ENCODE measurements around the gene TBC1D4. TPM values are rescaled to one million over a fixed set of nuclear protein-coding genes. Genes with fewer than 3 reads are reported as not detected.

The TBC1D4 gene
- total RNA-seq, 4 donors from 2014 or later, result 14.2 to 32.0 (median 20.6) TPM

GRCh38 chr13:75495938-75496337 is 14.0 kb upstream of the TBC1D4 start:
- TF ChIP-seq CTCF (IDR thresholded peaks at IDR 0.05) (no peak), POLR2A (IDR thresholded peaks at IDR 0.05; ENCODE audit: low read depth) (no peak), EP300 (IDR thresholded peaks at IDR 0.05) (no peak), POLR2AphosphoS5 (IDR thresholded peaks at IDR 0.05) (no peak)
- Histone ChIP-seq H3K4me3 (no peak overlapping the region), H3K9me3 (no peaks in the 10 kb centered on the region), H3K27ac (replicated peaks in 1 of 4) (no peak overlapping the region), H3K36me3 (no peaks in the 10 kb centered on the region), H3K4me1 (no peaks in the 10 kb centered on the region), H3K27me3 (no peaks in the 10 kb centered on the region)
- intact Hi-C loops (cut with DNase I), result no loop called here
- WGBS, result 90% methylated on average over 5 of the region's 5 CpGs
- DNase-seq (ENCODE audit: extremely low spot score), result no peak

- no peak for DNase-seq (ENCODE audit: extremely low spot score)
- Histone ChIP-seq H3K27me3 (peaks cover 0 to 1% (median 0%) of the 10 kb centered on the region in 4 donors), H3K4me1 (no peaks in the 10 kb centered on the region), H3K9me3 (no peaks in the 10 kb centered on the region), H3K4me3 (no peak overlapping the region), H3K36me3 (no peaks in the 10 kb centered on the region), H3K27ac (replicated peaks in 1 of 4) (no peak overlapping the region)
- intact Hi-C loops (cut with DNase I), result no loop called here
- 79% methylated on average over 1 of the region's 1 CpG for WGBS
- TF ChIP-seq POLR2A (IDR thresholded peaks at IDR 0.05; ENCODE audit: low read depth) (no peak), EP300 (IDR thresholded peaks at IDR 0.05) (no peak), CTCF (IDR thresholded peaks at IDR 0.05) (no peak)
These were observed 12.5 kb upstream of the TBC1D4 start for GRCh38 chr13:75494491-75494890.

- Histone ChIP-seq H3K4me1 (no peaks in the 10 kb centered on the region), H3K27ac (replicated peaks in 1 of 4) (no peak overlapping the region), H3K9me3 (no peaks in the 10 kb centered on the region), H3K27me3 (peaks cover 0 to 10% (median 0%) of the 10 kb centered on the region in 4 donors), H3K36me3 (no peaks in the 10 kb centered on the region), H3K4me3 (no peak overlapping the region)
- TF ChIP-seq POLR2AphosphoS5 (IDR thresholded peaks at IDR 0.05), result no peak
- no peak for TF ChIP-seq CTCF (IDR thresholded peaks at IDR 0.05)
- no peak for TF ChIP-seq POLR2A (IDR thresholded peaks at IDR 0.05; ENCODE audit: low read depth)
- TF ChIP-seq EP300 (IDR thresholded peaks at IDR 0.05), result no peak
- DNase-seq (ENCODE audit: extremely low spot score), result no peak
- intact Hi-C loops (cut with DNase I), result no loop called here
These were observed 11.2 kb upstream of the TBC1D4 start for GRCh38 chr13:75493156-75493555.

GRCh38 chr13:75492389-75492788 is 10.4 kb upstream of the TBC1D4 start:
- intact Hi-C loops (cut with DNase I), result no loop called here
- Histone ChIP-seq H3K4me1 (no peaks in the 10 kb centered on the region), H3K27ac (replicated peaks in 1 of 4) (no peak overlapping the region), H3K36me3 (no peaks in the 10 kb centered on the region), H3K4me3 (no peak overlapping the region), H3K27me3 (peaks cover 0 to 10% (median 0%) of the 10 kb centered on the region in 4 donors), H3K9me3 (no peaks in the 10 kb centered on the region)
- no peak for DNase-seq (ENCODE audit: extremely low spot score)
- TF ChIP-seq POLR2A (IDR thresholded peaks at IDR 0.05; ENCODE audit: low read depth) (no peak), POLR2AphosphoS5 (IDR thresholded peaks at IDR 0.05) (no peak), EP300 (IDR thresholded peaks at IDR 0.05) (no peak), CTCF (IDR thresholded peaks at IDR 0.05) (no peak)
- 93% methylated on average over 5 of the region's 5 CpGs for WGBS

GRCh38 chr13:75491376-75491775 is 9.4 kb upstream of the TBC1D4 start:
- Histone ChIP-seq H3K4me3 (no peak overlapping the region), H3K27me3 (peaks cover 0 to 10% (median 0%) of the 10 kb centered on the region in 4 donors), H3K9me3 (no peaks in the 10 kb centered on the region), H3K27ac (replicated peaks in 1 of 4) (no peak overlapping the region), H3K4me1 (no peaks in the 10 kb centered on the region), H3K36me3 (no peaks in the 10 kb centered on the region)
- intact Hi-C loops (cut with DNase I), result no loop called here
- no peak for TF ChIP-seq POLR2A (IDR thresholded peaks at IDR 0.05; ENCODE audit: low read depth)
- TF ChIP-seq EP300 (IDR thresholded peaks at IDR 0.05), result no peak
- no peak for TF ChIP-seq POLR2AphosphoS5 (IDR thresholded peaks at IDR 0.05)
- no peak for TF ChIP-seq CTCF (IDR thresholded peaks at IDR 0.05)
- 96% methylated on average over 2 of the region's 2 CpGs for WGBS
- no peak for DNase-seq (ENCODE audit: extremely low spot score)

Measured in esophagus muscularis mucosa (tissue), 4 donors.